Mesenchymal stem cell (in vitro differentiated cells and primary cell): ENCODE data around the gene LRRC8B.

Experiments used
- DNase-seq: peaks from one replicate; pipeline ENCODE4 v3.0.0-alpha.2; 2013
- H2AFZ ChIP-seq: one replicate; pipeline ENCODE4 v1.6.1; 2013; ENCODE audit warnings: low read depth, mild to moderate bottlenecking, control low read depth, inconsistent platforms, low read length, moderate library complexity
- H2AK5ac ChIP-seq: 2 replicates; pipeline ENCODE4 v1.6.1; 2013; ENCODE audit warnings: low read length, moderate library complexity, mild to moderate bottlenecking, inconsistent platforms; ENCODE audit not compliant: severe bottlenecking
- H2BK120ac ChIP-seq: one replicate; pipeline ENCODE4 v1.6.1; 2013; ENCODE audit warnings: low read depth, mild to moderate bottlenecking, inconsistent platforms, low read length, moderate library complexity
- H2BK12ac ChIP-seq, 2 experiments: one replicate each; pipeline ENCODE4 v1.6.1; 2013; ENCODE audit warnings: inconsistent platforms in 2 of 2, low read length in 2 of 2, mild to moderate bottlenecking in 2 of 2, moderate library complexity in 2 of 2, control low read depth in 1 of 2
- H2BK15ac ChIP-seq: one replicate; pipeline ENCODE4 v1.6.1; 2013; ENCODE audit warnings: mild to moderate bottlenecking, low read depth, inconsistent platforms; ENCODE audit not compliant: poor library complexity, severe bottlenecking
- H2BK5ac ChIP-seq: 2 replicates; pipeline ENCODE4 v1.6.1; 2013; ENCODE audit warnings: low read depth, mild to moderate bottlenecking, low read length, control low read depth, inconsistent platforms; ENCODE audit not compliant: poor library complexity, severe bottlenecking
- H3K14ac ChIP-seq, 2 experiments: one replicate each; pipeline ENCODE4 v1.6.1; 2013; ENCODE audit warnings: inconsistent platforms in 2 of 2, low read length in 2 of 2, control low read depth in 1 of 2, mild to moderate bottlenecking in 1 of 2, moderate library complexity in 1 of 2
- H3K18ac ChIP-seq, 2 experiments: one replicate each; pipeline ENCODE4 v1.6.1; 2013; ENCODE audit warnings: inconsistent platforms in 2 of 2, low read length in 2 of 2, control low read depth in 1 of 2, low read depth in 1 of 2, mild to moderate bottlenecking in 1 of 2
- H3K23ac ChIP-seq, 2 experiments: one replicate each; pipeline ENCODE4 v1.6.1; 2013; ENCODE audit warnings: inconsistent platforms in 2 of 2, low read length in 2 of 2, mild to moderate bottlenecking in 2 of 2, moderate library complexity in 2 of 2, control low read depth in 1 of 2
- H3K27ac ChIP-seq: 2 replicates; pipeline ENCODE4 v1.5.1; 2013; ENCODE audit warnings: mild to moderate bottlenecking, moderate library complexity, low read length, control low read depth, inconsistent platforms; ENCODE audit not compliant: poor library complexity, severe bottlenecking
- H3K27me3 ChIP-seq, 2 experiments: 2 replicates each; pipeline versions ENCODE4 v1.6.1 to v1.7.0; 2013; ENCODE audit warnings: low read length in 2 of 2, mild to moderate bottlenecking in 2 of 2, moderate library complexity in 2 of 2, control low read depth in 1 of 2, inconsistent platforms in 1 of 2; ENCODE audit not compliant: control insufficient read depth in 1 of 2, insufficient read depth in 1 of 2
- H3K36me3 ChIP-seq, 2 experiments: 2 replicates each; pipeline versions ENCODE4 v1.6.1 to v1.7.0; 2013; ENCODE audit warnings: low read length in 2 of 2, control low read depth in 1 of 2, inconsistent platforms in 1 of 2, low read depth in 1 of 2, mild to moderate bottlenecking in 1 of 2; ENCODE audit not compliant: insufficient read depth in 2 of 2, control insufficient read depth in 1 of 2
- H3K4ac ChIP-seq, 2 experiments: one replicate each; pipeline ENCODE4 v1.6.1; 2013; ENCODE audit warnings: inconsistent platforms in 2 of 2, low read length in 2 of 2, mild to moderate bottlenecking in 2 of 2, moderate library complexity in 2 of 2, control low read depth in 1 of 2, low read depth in 1 of 2
- H3K4me1 ChIP-seq: 2 replicates; pipeline ENCODE4 v1.6.1; 2013; ENCODE audit warnings: low read depth, low read length, control low read depth; ENCODE audit not compliant: control insufficient read depth, insufficient read depth
- H3K4me2 ChIP-seq: 2 replicates; pipeline ENCODE4 v1.6.1; 2013; ENCODE audit warnings: low read length, mild to moderate bottlenecking, inconsistent platforms; ENCODE audit not compliant: poor library complexity, severe bottlenecking
- H3K4me3 ChIP-seq, 2 experiments: 2 replicates each; pipeline versions ENCODE4 v1.5.1 to v1.7.0; 2013; ENCODE audit warnings: low read length in 2 of 2, mild to moderate bottlenecking in 2 of 2, control low read depth in 1 of 2, low read depth in 1 of 2; ENCODE audit not compliant: insufficient read depth in 1 of 2
- H3K79me1 ChIP-seq: replicated peaks from 2 replicates; pipeline ENCODE4 v1.6.1; 2013; ENCODE audit warnings: mild to moderate bottlenecking, control low read depth, low read length, inconsistent platforms; ENCODE audit not compliant: poor library complexity, severe bottlenecking
- H3K9ac ChIP-seq: 2 replicates; pipeline ENCODE4 v1.7.0; 2013; ENCODE audit warnings: mild to moderate bottlenecking, low read length, moderate library complexity
- H3K9me3 ChIP-seq: 2 replicates; pipeline ENCODE4 v1.7.0; 2013; ENCODE audit warnings: mild to moderate bottlenecking, low read length; ENCODE audit not compliant: control insufficient read depth
- H4K8ac ChIP-seq: one replicate; pipeline ENCODE4 v1.6.1; 2013; ENCODE audit warnings: inconsistent platforms, mild to moderate bottlenecking, low read length, moderate library complexity
- H4K91ac ChIP-seq: one replicate; pipeline ENCODE4 v1.6.1; 2013; ENCODE audit warnings: mild to moderate bottlenecking, low read length, inconsistent platforms
- WGBS: methylation state at CpG from one replicate; pipeline ENCODE4 v1.1.7; 2013; ENCODE audit warnings: mixed read lengths; 5-methylcytosine and 5-hydroxymethylcytosine counted together

The LRRC8B gene

GRCh38 chr1:89545264-89546038, 20.8 kb downstream of the LRRC8B start:
- H3K79me1 ChIP-seq = peaks cover 1% of the 10 kb centered on the region
- 46% methylated on average over 3 of the region's 6 CpGs for WGBS
- no peak overlapping the region for H3K4ac ChIP-seq
- no peaks in the 10 kb centered on the region for H3K36me3 ChIP-seq
- H2BK120ac ChIP-seq = no peak overlapping the region
- H3K18ac ChIP-seq = no peak overlapping the region
- H3K9ac ChIP-seq = no peak overlapping the region
- H3K4me2 ChIP-seq = no peak overlapping the region
- H4K91ac ChIP-seq = no peak overlapping the region
- H3K9me3 ChIP-seq = no peaks in the 10 kb centered on the region
- no peaks in the 10 kb centered on the region for H3K27me3 ChIP-seq
- no peak overlapping the region for H3K4me3 ChIP-seq
- H2BK12ac ChIP-seq = no peak overlapping the region
- no peak overlapping the region for H2BK5ac ChIP-seq
- no peak overlapping the region for H3K27ac ChIP-seq
- no peak overlapping the region for H3K14ac ChIP-seq
- no peak overlapping the region for H4K8ac ChIP-seq
- H3K23ac ChIP-seq = no peak overlapping the region
- H2BK15ac ChIP-seq = no peak overlapping the region
- H2AK5ac ChIP-seq = no peak overlapping the region
- DNase-seq = peak; percentile 40
- no peak overlapping the region for H2AFZ ChIP-seq
- H3K4me1 ChIP-seq = no peaks in the 10 kb centered on the region

GRCh38 chr1:89546082-89546889, 21.7 kb downstream of the LRRC8B start:
- H3K4ac ChIP-seq = no peak overlapping the region
- DNase-seq = no peak
- no peak overlapping the region for H2AFZ ChIP-seq
- no peak overlapping the region for H2AK5ac ChIP-seq
- H3K4me3 ChIP-seq = no peak overlapping the region
- no peak overlapping the region for H2BK120ac ChIP-seq
- no peak overlapping the region for H3K4me2 ChIP-seq
- H4K8ac ChIP-seq = no peak overlapping the region
- H3K27me3 ChIP-seq = no peaks in the 10 kb centered on the region
- H3K9ac ChIP-seq = no peak overlapping the region
- H2BK5ac ChIP-seq = no peak overlapping the region
- H3K36me3 ChIP-seq = no peaks in the 10 kb centered on the region
- H3K79me1 ChIP-seq = no peaks in the 10 kb centered on the region
- no peak overlapping the region for H4K91ac ChIP-seq
- H3K9me3 ChIP-seq = no peaks in the 10 kb centered on the region
- H2BK12ac ChIP-seq = no peak overlapping the region
- no peak overlapping the region for H3K27ac ChIP-seq
- H3K4me1 ChIP-seq = no peaks in the 10 kb centered on the region
- no peak overlapping the region for H2BK15ac ChIP-seq
- no peak overlapping the region for H3K14ac ChIP-seq
- peak overlapping the region in 1 of 2 experiments; percentile 10 for H3K18ac ChIP-seq
- no peak overlapping the region for H3K23ac ChIP-seq
- 96% methylated on average over 3 of the region's 3 CpGs for WGBS

- H3K4ac ChIP-seq = no peak overlapping the region
- H3K9me3 ChIP-seq = no peaks in the 10 kb centered on the region
- H4K91ac ChIP-seq = no peak overlapping the region
- no peaks in the 10 kb centered on the region for H3K27me3 ChIP-seq
- no peak overlapping the region for H3K23ac ChIP-seq
- no peak overlapping the region for H2AK5ac ChIP-seq
- H2AFZ ChIP-seq = no peak overlapping the region
- H3K27ac ChIP-seq = no peak overlapping the region
- no peaks in the 10 kb centered on the region for H3K79me1 ChIP-seq
- no peaks in the 10 kb centered on the region for H3K36me3 ChIP-seq
- no peak for DNase-seq
- H2BK5ac ChIP-seq = no peak overlapping the region
- H3K9ac ChIP-seq = no peak overlapping the region
- no peak overlapping the region for H2BK15ac ChIP-seq
- H3K14ac ChIP-seq = no peak overlapping the region
- no peak overlapping the region for H2BK120ac ChIP-seq
- no peak overlapping the region for H2BK12ac ChIP-seq
- H3K18ac ChIP-seq = no peak overlapping the region
- no peak overlapping the region for H4K8ac ChIP-seq
- no peaks in the 10 kb centered on the region for H3K4me1 ChIP-seq
- no peak overlapping the region for H3K4me3 ChIP-seq
- H3K4me2 ChIP-seq = no peak overlapping the region
Measured at GRCh38 chr1:89546934-89547562, 22.4 kb downstream of the LRRC8B start.

- Histone ChIP-seq H3K4ac (no peak overlapping the region), H3K18ac (no peak overlapping the region), H2AK5ac (no peak overlapping the region), H3K79me1 (no peaks in the 10 kb centered on the region), H3K9me3 (no peaks in the 10 kb centered on the region), H3K27me3 (no peaks in the 10 kb centered on the region), H3K4me3 (no peak overlapping the region), H3K4me1 (no peaks in the 10 kb centered on the region), H2BK12ac (no peak overlapping the region), H2BK5ac (no peak overlapping the region), H3K14ac (no peak overlapping the region), H4K91ac (no peak overlapping the region), H3K23ac (no peak overlapping the region), H2BK120ac (no peak overlapping the region), H3K36me3 (no peaks in the 10 kb centered on the region), H4K8ac (no peak overlapping the region), H2BK15ac (no peak overlapping the region), H2AFZ (no peak overlapping the region), H3K27ac (no peak overlapping the region), H3K9ac (no peak overlapping the region), H3K4me2 (no peak overlapping the region)
- peak; percentile 57 for DNase-seq
- 36% methylated on average over 2 of the region's 2 CpGs for WGBS
Measured at GRCh38 chr1:89547563-89548116, 23.0 kb downstream of the LRRC8B start.
